Prostate gland (tissue), 2 donors: ENCODE results near the gene ZNF268. TPM values are rescaled to one million over a fixed set of nuclear protein-coding genes. Genes with fewer than 3 reads are reported as not detected.
"Not testable (repeated sequence)": the region's sequence is repeated elsewhere in the genome, so short reads cannot be mapped to it uniquely, and the experiment has no call there.

Experiments used
- DNase-seq: peaks from one replicate; pipeline ENCODE4 v3.0.0-alpha.2; 2019; ENCODE audit warnings: low spot score
- H3K27ac ChIP-seq, 2 donors: fragments of 200-600 bp; sonication (generic); 2 replicates each; pipeline ENCODE4 v1.5.1; 2017 to 2019
- H3K27me3 ChIP-seq: fragments of 200-600 bp; sonication (generic); replicated peaks from 2 replicates; pipeline ENCODE4 v1.5.1; 2019; ENCODE audit not compliant: insufficient read depth
- H3K36me3 ChIP-seq, 2 donors: fragments of 200-600 bp; sonication (generic); 1 replicate in 1 of 2; 2 replicates in 1 of 2; pipeline versions ENCODE4 v1.5.1 to v1.8.1; 2017 to 2019
- H3K4me1 ChIP-seq: fragments of 200-600 bp; sonication (generic); replicated peaks from 2 replicates; pipeline ENCODE4 v1.5.1; 2019
- H3K4me3 ChIP-seq, 2 donors: fragments of 200-600 bp; sonication (generic); 2 replicates each; pipeline ENCODE4 v1.5.1; 2017 to 2019
- H3K9me3 ChIP-seq: fragments of 200-600 bp; sonication (generic); 2 replicates; pipeline ENCODE4 v1.5.1; 2017
- CTCF ChIP-seq, 4 experiments: fragments of 200-600 bp in 2 of 4; fragments of 450-650 bp in 2 of 4; sonication (generic) in 2 of 4; IDR thresholded peaks; 1 replicate in 3 of 4; 2 replicates in 1 of 4; pipeline ENCODE4 v1.5.1; 2016 to 2019; ENCODE audit warnings: antibody characterized with exemption in 4 of 4, mild to moderate bottlenecking in 2 of 4, moderate library complexity in 2 of 4
- POLR2A ChIP-seq: fragments of 450-650 bp; IDR thresholded peaks from one replicate; pipeline ENCODE4 v1.6.1; 2016; ENCODE audit warnings: antibody characterized with exemption, mild to moderate bottlenecking
- POLR2AphosphoS5 ChIP-seq: sonication (generic); formaldehyde crosslinking; IDR thresholded peaks from one replicate; pipeline ENCODE4 v1.6.1; 2017; ENCODE audit warnings: antibody characterized with exemption
- whole genome bisulfite sequencing: methylation state at CpG from one replicate; pipeline ENCODE4 v1.1.5; 2018; 5-methylcytosine and 5-hydroxymethylcytosine counted together
- intact Hi-C: fragments of 100-400 bp; cut with DNase I; formaldehyde crosslinking; loops from one replicate; pipeline ENCODE4 v1.14.2; 2022
- small RNA-seq, 2 donors: library from RNA; depleted of rRNA; stranded (forward); fragments of <200 nt; gene quantifications; one replicate each; pipeline ENCODE3, GENCODE V24; 2016
- total RNA-seq, 2 donors: library from RNA; depleted of rRNA; stranded (reverse); fragments of >200 nt; gene quantifications; one replicate each; pipeline ENCODE4 v1.1.0, GENCODE V29; 2016

ZNF268 gene
- total RNA-seq, 2 donors from 2014 or later = 22.6 to 33.2 TPM

- no peaks in the 10 kb centered on the region for H3K27me3 ChIP-seq
- DNase-seq = no peak
- no peak overlapping the region for H3K27ac ChIP-seq
- intact Hi-C loops = no loop called here
- TF ChIP-seq CTCF (IDR thresholded peaks at IDR 0.05) (no peak), POLR2AphosphoS5 (no peak), POLR2A (no peak)
- H3K9me3 ChIP-seq = no peaks in the 10 kb centered on the region
- H3K36me3 ChIP-seq = no peaks in the 10 kb centered on the region
- H3K4me1 ChIP-seq = no peaks in the 10 kb centered on the region
- H3K4me3 ChIP-seq = no peak overlapping the region
- WGBS = 91% methylated on average over 12 of the region's 12 CpGs
These were observed 55.3 kb downstream of the ZNF268 start for GRCh38 chr12:133236556-133236955.

- Histone ChIP-seq H3K4me1 (no peaks in the 10 kb centered on the region), H3K9me3 (no peaks in the 10 kb centered on the region), H3K27me3 (no peaks in the 10 kb centered on the region), H3K4me3 (no peak overlapping the region), H3K36me3 (no peaks in the 10 kb centered on the region), H3K27ac (no peak overlapping the region)
- intact Hi-C loops = no loop called here
- TF ChIP-seq POLR2A (no peak), CTCF (IDR thresholded peaks at IDR 0.05) (no peak)
- WGBS = 70% methylated on average over 6 of the region's 6 CpGs
- no peak for DNase-seq
These were observed 70.4 kb downstream of the ZNF268 start for GRCh38 chr12:133251732-133252131.

GRCh38 chr12:133255833-133256232 is 74.5 kb downstream of the ZNF268 start:
- DNase-seq, H3K4me1 ChIP-seq, H3K27me3 ChIP-seq, H3K27ac ChIP-seq, H3K4me3 ChIP-seq, H3K36me3 ChIP-seq, intact Hi-C loops, H3K9me3 ChIP-seq: not testable (repeated sequence)
- WGBS = 42% methylated on average over 1 of the region's 1 CpG

GRCh38 chr12:133256321-133256720 is 75.0 kb downstream of the ZNF268 start:
- no peak for DNase-seq
- H3K9me3 ChIP-seq = no peaks in the 10 kb centered on the region
- WGBS = 39% methylated on average over 1 of the region's 1 CpG

GRCh38 chr12:133264173-133264572 is 82.9 kb downstream of the ZNF268 start:
- intact Hi-C loops = no loop called here
- H3K4me1 ChIP-seq = no peaks in the 10 kb centered on the region
- no peak overlapping the region for H3K4me3 ChIP-seq
- no peak overlapping the region for H3K27ac ChIP-seq
- H3K27me3 ChIP-seq = no peaks in the 10 kb centered on the region
- WGBS = 84% methylated on average over 33 of the region's 33 CpGs
- H3K36me3 ChIP-seq = no peaks in the 10 kb centered on the region
- no peak for TF ChIP-seq CTCF (IDR thresholded peaks at IDR 0.05)
- TF ChIP-seq POLR2A = no peak
- TF ChIP-seq POLR2AphosphoS5 = no peak
- no peak for DNase-seq
- H3K9me3 ChIP-seq = no peaks in the 10 kb centered on the region

More at GRCh38 chr12:133256321-133256720, 75.0 kb downstream of the ZNF268 start:
- no peak for TF ChIP-seq POLR2AphosphoS5
- TF ChIP-seq POLR2A = no peak
- no peak for TF ChIP-seq CTCF (IDR thresholded peaks at IDR 0.05)
- H3K36me3 ChIP-seq = no peaks in the 10 kb centered on the region
- no peaks in the 10 kb centered on the region for H3K27me3 ChIP-seq
- no peak overlapping the region for H3K27ac ChIP-seq
- intact Hi-C loops = no loop called here
- H3K4me1 ChIP-seq = no peaks in the 10 kb centered on the region
- no peak overlapping the region for H3K4me3 ChIP-seq

Small RNAs within 50 kb of the gene (small RNA-seq; reads per million reads assigned to genes)
- gene RF00019 (0 reads per million in 2 donors), gene RNU6-717P (0 reads per million in 2 donors)

Other genes with a start within 250 kb of the ZNF268 start
- gene ZNF605, start 225.2 kb upstream of the ZNF268 start, total RNA-seq = 10 to 100 TPM in 1 of 2 donors, 1 to 10 TPM in 1; 9.6 to 12.7 TPM
- 10 to 100 TPM; 14.2 to 17.0 TPM for gene ZNF26, start 195.1 kb upstream of the ZNF268 start, total RNA-seq
- 10 to 100 TPM; 22.2 to 52.0 TPM for gene ZNF84, start 144.0 kb upstream of the ZNF268 start, total RNA-seq
- gene ZNF140, start 100.6 kb upstream of the ZNF268 start, total RNA-seq = 10 to 100 TPM; 18.2 to 23.7 TPM
- 1 to 10 TPM; 1.9 to 3.0 TPM for gene ZNF891, start 51.2 kb upstream of the ZNF268 start, total RNA-seq
- gene ZNF10, start 50.9 kb upstream of the ZNF268 start, total RNA-seq = 10 to 100 TPM; 11.6 to 20.3 TPM
- 1 to 10 TPM in 1 of 2 donors, not detected in 1; 6.1 TPM for gene ANHX, start 54.4 kb downstream of the ZNF268 start, total RNA-seq